ENCODE measurements around the gene KANSL3.

DNA sequence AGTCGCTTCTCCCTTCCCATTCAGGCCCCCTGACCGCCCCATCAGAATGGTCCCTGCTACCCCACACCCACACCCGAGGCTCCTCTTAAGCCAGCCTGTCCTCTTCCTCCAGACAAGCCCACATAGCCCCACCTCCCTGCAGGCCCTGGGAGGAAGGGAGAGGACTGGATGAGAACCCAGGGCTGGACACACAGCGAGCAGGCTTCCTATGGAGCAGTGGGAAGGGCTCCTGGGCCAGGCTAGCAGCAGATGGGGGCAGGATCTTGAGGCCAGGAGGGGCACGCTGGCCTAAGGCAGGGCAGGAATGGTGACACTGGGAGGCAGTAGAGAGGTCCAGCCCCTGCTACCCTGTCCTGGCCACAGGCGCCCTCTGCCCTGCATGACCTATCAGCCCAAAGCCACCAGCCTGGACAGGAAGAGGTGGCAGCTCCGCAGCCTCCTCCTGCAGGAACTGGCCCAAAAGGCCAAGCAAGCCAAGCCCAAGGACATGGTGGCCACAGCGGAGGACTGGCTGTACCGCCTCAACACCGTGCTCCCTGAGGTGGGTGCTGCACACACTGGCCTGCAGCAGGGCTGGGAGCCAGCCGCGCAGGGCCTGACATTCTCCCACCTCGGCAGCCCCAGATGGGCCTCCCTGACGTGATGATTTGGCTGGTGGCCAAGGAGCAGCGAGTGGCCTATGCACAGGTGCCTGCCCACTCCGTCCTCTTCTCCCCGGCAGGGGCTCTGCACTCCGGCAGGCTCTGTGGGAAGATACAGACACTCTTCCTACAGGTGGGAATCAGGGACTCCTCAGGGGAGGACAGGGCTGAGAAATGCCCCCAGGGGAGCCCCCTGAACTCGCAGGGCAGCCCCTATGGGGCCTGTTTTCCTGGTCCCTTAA is 47.7 kb upstream of the KANSL3 start:
- TF ChIP-seq, protein P1, sequence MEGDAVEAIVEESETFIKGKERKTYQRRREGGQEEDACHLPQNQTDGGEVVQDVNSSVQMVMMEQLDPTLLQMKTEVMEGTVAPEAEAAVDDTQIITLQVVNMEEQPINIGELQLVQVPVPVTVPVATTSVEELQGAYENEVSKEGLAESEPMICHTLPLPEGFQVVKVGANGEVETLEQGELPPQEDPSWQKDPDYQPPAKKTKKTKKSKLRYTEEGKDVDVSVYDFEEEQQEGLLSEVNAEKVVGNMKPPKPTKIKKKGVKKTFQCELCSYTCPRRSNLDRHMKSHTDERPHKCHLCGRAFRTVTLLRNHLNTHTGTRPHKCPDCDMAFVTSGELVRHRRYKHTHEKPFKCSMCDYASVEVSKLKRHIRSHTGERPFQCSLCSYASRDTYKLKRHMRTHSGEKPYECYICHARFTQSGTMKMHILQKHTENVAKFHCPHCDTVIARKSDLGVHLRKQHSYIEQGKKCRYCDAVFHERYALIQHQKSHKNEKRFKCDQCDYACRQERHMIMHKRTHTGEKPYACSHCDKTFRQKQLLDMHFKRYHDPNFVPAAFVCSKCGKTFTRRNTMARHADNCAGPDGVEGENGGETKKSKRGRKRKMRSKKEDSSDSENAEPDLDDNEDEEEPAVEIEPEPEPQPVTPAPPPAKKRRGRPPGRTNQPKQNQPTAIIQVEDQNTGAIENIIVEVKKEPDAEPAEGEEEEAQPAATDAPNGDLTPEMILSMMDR (IDR thresholded peaks at IDR 0.05) = no peak
- no peak for TF ChIP-seq EZH2 (IDR thresholded peaks at IDR 0.05; ENCODE audit: borderline replicate concordance, insufficient read depth, low read depth, low read length, poor library complexity, severe bottlenecking)
